ENCODE measurements around the gene DLG2. TPM values are rescaled to one million over a fixed set of nuclear protein-coding genes. Genes with fewer than 3 reads are reported as not detected.

DLG2 gene
- total and polyA plus RNA-seq, 2 of the 4 experiments (the other 2 are of a cell fraction): 0.31 to 0.36 TPM

- TF ChIP-seq CTCF (conservative IDR thresholded peaks at IDR 0.05; ENCODE audit: low read depth, low read length): no peak
Measured at GRCh38 chr11:83471831-83472727, 2155.1 kb downstream of the DLG2 start (continued).

- Histone ChIP-seq H2BK120ac (ENCODE audit: low read depth, low read length) (no peak overlapping the region), H2AK5ac (ENCODE audit: low read depth, low read length) (no peak overlapping the region), H2BK15ac (ENCODE audit: low read depth, low read length) (no peak overlapping the region), H3K36me3 (ENCODE audit: control insufficient read depth, insufficient read depth, low read length) (no peaks in the 10 kb centered on the region), H3K4ac (ENCODE audit: low read depth, low read length) (no peak overlapping the region), H3K56ac (ENCODE audit: extremely low read depth, insufficient read depth, low read length) (no peak overlapping the region), H3K14ac (replicated peaks; ENCODE audit: low read depth, low read length) (no peak overlapping the region), H3K79me1 (ENCODE audit: low read depth in 1 of 2, low read length in 2 of 2) (no peaks in the 10 kb centered on the region), H2BK5ac (ENCODE audit: low read depth, low read length, poor library complexity, severe bottlenecking) (no peak overlapping the region), H4K20me1 (ENCODE audit: insufficient read depth, low read length) (no peaks in the 10 kb centered on the region), H2AFZ (replicated peaks; ENCODE audit: low read length, poor library complexity) (no peak overlapping the region), H3K4me2 (ENCODE audit: low read depth, low read length) (no peak overlapping the region), H3K9me3 (ENCODE audit: control insufficient read depth, insufficient read depth, low read length) (no peaks in the 10 kb centered on the region), H2AK9ac (replicated peaks; ENCODE audit: low read depth, low read length, poor library complexity) (no peak overlapping the region), H3K4me1 (ENCODE audit: control insufficient read depth, insufficient read depth, low read length) (no peaks in the 10 kb centered on the region), H4K91ac (ENCODE audit: insufficient read depth, low read depth, low read length) (no peak overlapping the region), H3K9ac (ENCODE audit: low read depth, low read length) (no peak overlapping the region), H3K18ac (ENCODE audit: low read depth, low read length) (no peak overlapping the region), H4K8ac (ENCODE audit: low read depth in 2 of 2, low read length in 2 of 2) (no peak overlapping the region), H3K27me3 (ENCODE audit: control insufficient read depth, insufficient read depth, low read length) (no peaks in the 10 kb centered on the region), H3K27ac (ENCODE audit: insufficient read depth, low read length) (no peak overlapping the region), H3K9me1 (ENCODE audit: insufficient read depth, low read length) (no peaks in the 10 kb centered on the region), H4K5ac (ENCODE audit: low read depth, low read length) (no peak overlapping the region), H3K4me3 (ENCODE audit: insufficient read depth, low read depth, low read length) (no peak overlapping the region), H2BK20ac (ENCODE audit: low read depth, low read length) (no peak overlapping the region), H3K23ac (ENCODE audit: low read depth, low read length) (no peak overlapping the region)
- intact Hi-C loops (cut with micrococcal nuclease) (no loop called here), dilution Hi-C loops (cut with HindIII; ENCODE audit: low sequenced_read_pairs, unreplicated experiment) (no loop called here), in situ Hi-C loops (cut with MboI; ENCODE audit: low sequenced_read_pairs) (no loop called here)
- BruUV-seq (replicated peaks): no TSS peak
- DNase-seq: no peak
- CTCF ChIA-PET: interaction anchor here (0.7 kb wide), 1 partner anchor 69 kb away, joined by 3 read pairs; no protein-coding TSS in a partner anchor
- POLR2A ChIA-PET (ENCODE audit: unreplicated experiment): no interaction called here
- no CpG with 5 or more reads among the region's 1 CpG for WGBS, 2 experiments (ENCODE audit: extremely low coverage in 2 of 2, insufficient read length in 1 of 2)
- ATAC-seq (ENCODE audit: low read depth): no peak
- TF ChIP-seq BHLHE40 (IDR thresholded peaks at IDR 0.05; ENCODE audit: low read depth, low read length) (no peak), RFX5 (IDR thresholded peaks at IDR 0.05; ENCODE audit: low read depth, low read length) (no peak), CHD1 (IDR thresholded peaks at IDR 0.05; ENCODE audit: low read depth, low read length) (no peak), CEBPB (IDR thresholded peaks at IDR 0.05; ENCODE audit: low read depth, low read length) (no peak), CTCF (conservative IDR thresholded peaks at IDR 0.05; ENCODE audit: low read depth, low read length) (no peak), RAD21 (IDR thresholded peaks at IDR 0.05; ENCODE audit: low read length) (no peak), NFE2L2 (IDR thresholded peaks at IDR 0.05; ENCODE audit: low read depth, low read length) (no peak), SMC3 (IDR thresholded peaks at IDR 0.05; ENCODE audit: low read depth, low read length) (no peak), ELK1 (IDR thresholded peaks at IDR 0.05; ENCODE audit: borderline replicate concordance, low read depth, low read length) (no peak), RCOR1 (IDR thresholded peaks at IDR 0.05; ENCODE audit: insufficient replicate concordance, low read length) (no peak)
Measured at GRCh38 chr11:83467837-83468236, 2159.3 kb downstream of the DLG2 start.

All from IMR-90 (cell line).